A673 (cell line): ENCODE data around the gene DPF1. TPM values are rescaled to one million over a fixed set of nuclear protein-coding genes. Genes with fewer than 3 reads are reported as not detected.

ENCODE experiments used
- BruUV-seq: library from RNA; stranded (reverse); fragments of 400-500 nt; replicated peaks from 2 replicates; lab custom pipeline; 2021; lab: Mats Ljungman, UMichigan
- CTCF ChIA-PET: fragments of 300-600 bp; sonication (Branson Sonifier 250); formaldehyde crosslinking; loops from one replicate; lab custom pipeline; 2022; ENCODE audit warnings: antibody characterized with exemption; lab: Charles Lee
- POLR2A ChIA-PET: fragments of 300-600 bp; sonication (Branson Sonifier 250); formaldehyde crosslinking; loops from one replicate; lab custom pipeline; 2022; ENCODE audit warnings: antibody characterized with exemption; ENCODE audit not compliant: low non-redundant PET; lab: Charles Lee
- DNase-seq: peaks from one replicate; pipeline ENCODE4 v3.0.0-alpha.2; 2015; ENCODE audit warnings: low spot score
- H3K27ac ChIP-seq: fragments of 200-600 bp; sonication (generic); 2 replicates; pipeline ENCODE4 v1.5.1; 2016; ENCODE audit warnings: mixed run types, low read depth, mild to moderate bottlenecking, mixed read lengths, antibody characterized with exemption, low read length; ENCODE audit not compliant: poor library complexity, severe bottlenecking
- H3K27me3 ChIP-seq: fragments of 200-600 bp; sonication (generic); replicated peaks from 2 replicates; pipeline ENCODE4 v1.6.1; 2017; ENCODE audit warnings: mixed run types, low read depth, mild to moderate bottlenecking, mixed read lengths, antibody characterized with exemption, low read length; ENCODE audit not compliant: insufficient read depth, poor library complexity
- H3K36me3 ChIP-seq: fragments of 200-600 bp; sonication (generic); 2 replicates; pipeline ENCODE4 v1.6.1; 2016; ENCODE audit warnings: mixed run types, mild to moderate bottlenecking, mixed read lengths, antibody characterized with exemption, low read length; ENCODE audit not compliant: insufficient read depth, poor library complexity, severe bottlenecking
- H3K4me1 ChIP-seq: fragments of 200-600 bp; sonication (generic); 2 replicates; pipeline ENCODE4 v1.6.1; 2017; ENCODE audit warnings: mixed run types, mild to moderate bottlenecking, mixed read lengths, antibody characterized with exemption, low read length; ENCODE audit not compliant: insufficient read depth, poor library complexity, severe bottlenecking
- H3K4me3 ChIP-seq: fragments of 200-600 bp; sonication (generic); 2 replicates; pipeline ENCODE4 v1.5.1; 2016; ENCODE audit warnings: low read depth, mixed run types, mild to moderate bottlenecking, mixed read lengths, low read length; ENCODE audit not compliant: poor library complexity, severe bottlenecking
- H3K9me3 ChIP-seq: fragments of 200-600 bp; sonication (generic); 2 replicates; pipeline ENCODE4 v1.6.1; 2016; ENCODE audit warnings: mixed run types, low read depth, mild to moderate bottlenecking, mixed read lengths, antibody characterized with exemption, low read length; ENCODE audit not compliant: poor library complexity, severe bottlenecking
- CTCF ChIP-seq: fragments of 300-800, 200-600 bp; sonication (generic); conservative IDR thresholded peaks from 2 replicates; pipeline ENCODE4 v1.5.1; 2017; ENCODE audit warnings: low read depth, mild to moderate bottlenecking, antibody characterized with exemption, low read length, moderate library complexity, mixed read lengths
- EZH2 ChIP-seq: fragments of 200-600 bp; sonication (generic); IDR thresholded peaks from 2 replicates; pipeline ENCODE4 v1.6.1; 2017; ENCODE audit warnings: borderline replicate concordance, low read depth, mild to moderate bottlenecking, mixed read lengths, antibody characterized with exemption, low read length; ENCODE audit not compliant: poor library complexity, severe bottlenecking
- intact Hi-C: fragments of 100-400 bp; cut with micrococcal nuclease; formaldehyde crosslinking; loops from one replicate; pipeline ENCODE4 v1.10.0; 2022; ENCODE audit not compliant: unreplicated experiment
- total RNA-seq: library from RNA; stranded (reverse); gene quantifications from 2 replicates; pipeline ENCODE4 v1.2.3, GENCODE V29; 2021

The DPF1 gene
- total RNA-seq, 1 experiment from 2014 or later = 6.3 TPM

GRCh38 chr19:38199340-38199739 lies 24.7 kb downstream of the DPF1 start:
- Histone ChIP-seq H3K9me3 (no peaks in the 10 kb centered on the region), H3K4me3 (no peak overlapping the region), H3K4me1 (no peaks in the 10 kb centered on the region), H3K27me3 (no peaks in the 10 kb centered on the region), H3K27ac (no peak overlapping the region), H3K36me3 (no peaks in the 10 kb centered on the region)
- intact Hi-C loops = no loop called here
- TF ChIP-seq CTCF = no peak
- POLR2A ChIA-PET = no interaction called here
- DNase-seq = no peak
- CTCF ChIA-PET = no interaction called here
- no TSS peak for BruUV-seq

DNA sequence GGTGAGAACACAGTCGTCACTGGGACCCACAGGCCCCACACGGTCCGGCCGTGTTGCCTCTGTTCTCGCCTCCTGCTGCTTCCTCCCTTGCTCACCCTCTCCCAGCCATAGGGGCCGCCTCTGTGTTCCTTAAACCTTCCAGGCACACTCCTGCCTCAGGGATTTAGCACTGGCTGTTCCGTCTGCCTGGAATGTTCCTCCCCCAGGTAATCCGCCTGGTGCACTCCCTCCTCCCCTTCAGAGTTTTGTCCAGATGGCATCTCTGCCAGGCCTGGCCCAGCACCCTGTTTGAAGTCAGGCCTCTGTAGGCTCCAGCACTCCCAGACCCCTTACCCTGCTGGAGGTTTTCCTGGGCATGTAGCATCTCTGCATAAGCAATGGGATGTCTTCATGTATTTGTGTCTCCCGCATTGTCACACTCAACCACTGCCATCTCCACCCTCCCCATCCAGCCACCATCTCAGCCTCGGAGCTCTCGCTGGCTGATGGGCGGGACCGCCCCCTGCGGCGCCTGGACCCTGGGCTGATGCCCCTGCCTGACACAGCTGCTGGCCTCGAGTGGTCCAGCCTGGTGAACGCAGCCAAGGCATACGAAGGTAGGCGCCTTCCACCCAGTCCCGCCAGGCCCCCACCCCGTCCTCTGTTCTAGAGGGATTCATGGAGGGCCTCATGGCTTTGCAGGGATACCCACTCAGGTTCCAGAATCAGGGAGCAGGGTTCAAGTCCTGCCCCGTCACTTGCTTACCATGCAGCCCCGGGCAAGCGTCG lies 25.9 kb downstream of the DPF1 start:
- ChIA-PET CTCF (no interaction called here), POLR2A (no interaction called here)
- Histone ChIP-seq H3K4me1 (no peaks in the 10 kb centered on the region), H3K27me3 (no peaks in the 10 kb centered on the region), H3K9me3 (no peaks in the 10 kb centered on the region), H3K27ac (no peak overlapping the region), H3K36me3 (no peaks in the 10 kb centered on the region), H3K4me3 (no peak overlapping the region)
- no peak for TF ChIP-seq EZH2
- no peak for TF ChIP-seq CTCF
- DNase-seq = no peak
- intact Hi-C loops = no loop called here
- no TSS peak for BruUV-seq

DNA sequence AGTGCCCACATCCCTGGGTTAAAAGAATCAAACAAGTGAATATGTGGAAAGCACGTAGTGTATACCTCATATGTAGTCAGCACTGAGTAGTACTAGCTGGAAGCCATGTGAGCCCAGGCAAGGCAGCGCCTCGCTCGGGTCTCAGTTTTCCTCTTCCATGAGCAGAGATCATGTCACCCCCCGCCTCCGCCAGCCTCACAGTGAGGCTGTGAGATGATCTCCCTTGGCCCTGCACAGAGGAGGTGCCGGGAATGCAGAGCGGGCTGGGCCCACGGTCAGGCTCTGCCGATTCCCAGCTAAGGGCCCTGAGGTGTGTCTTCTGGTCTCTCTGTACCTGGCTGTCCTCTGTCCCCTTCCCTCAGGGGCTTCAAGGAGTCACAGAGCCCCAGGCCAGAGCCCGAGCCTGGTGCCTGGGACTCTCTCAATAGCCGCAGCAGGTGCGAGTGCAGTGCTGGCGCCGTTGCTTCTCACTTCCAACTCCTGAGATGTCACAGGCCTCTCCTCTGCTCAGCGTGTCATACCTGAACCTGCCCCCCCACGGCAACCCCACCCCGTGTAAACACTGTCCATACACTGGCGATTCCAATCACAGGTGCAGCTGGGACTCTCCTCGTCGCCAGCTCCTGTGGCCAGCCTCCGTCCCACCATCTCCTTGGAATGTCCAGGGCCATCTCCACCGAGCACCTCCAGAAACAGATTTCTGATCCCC lies 26.9 kb downstream of the DPF1 start:
- no peak overlapping the region for H3K4me3 ChIP-seq
- no TSS peak for BruUV-seq
- H3K27ac ChIP-seq = no peak overlapping the region
- TF ChIP-seq CTCF (no peak), EZH2 (no peak)
- no peaks in the 10 kb centered on the region for H3K36me3 ChIP-seq
- H3K4me1 ChIP-seq = no peaks in the 10 kb centered on the region
- POLR2A ChIA-PET = no interaction called here
- H3K9me3 ChIP-seq = no peaks in the 10 kb centered on the region
- DNase-seq = no peak
- CTCF ChIA-PET = no interaction called here
- intact Hi-C loops = no loop called here
- no peaks in the 10 kb centered on the region for H3K27me3 ChIP-seq
